GM15510 (cell line): ENCODE data around the gene ARF1.

Source experiments
- POLR2A ChIP-seq: IDR thresholded peaks from 3 replicates; pipeline ENCODE4 v1.6.1; 2011; ENCODE audit warnings: borderline replicate concordance; ENCODE audit not compliant: insufficient read length; ENCODE audit errors: extremely low read depth

ARF1 gene

GRCh38 chr1:228136901-228137300 is 54.4 kb downstream of the ARF1 start:
- no peak for TF ChIP-seq POLR2A

- TF ChIP-seq POLR2A = no peak
These were observed 57.0 kb downstream of the ARF1 start for GRCh38 chr1:228139406-228139930.

GRCh38 chr1:228139931-228140723 is 57.6 kb downstream of the ARF1 start, which contains the start of gene GUK1:
Gene GUK1 (plus strand): TSS chr1:228140279. CDS start chr1:228140303, 24 bp downstream.
- TF ChIP-seq POLR2A = peak; percentile 96

GRCh38 chr1:228140724-228141225 is 58.3 kb downstream of the ARF1 start:
- no peak for TF ChIP-seq POLR2A

GRCh38 chr1:228141226-228142044 is 58.9 kb downstream of the ARF1 start:
- no peak for TF ChIP-seq POLR2A

GRCh38 chr1:228142155-228142691 is 59.7 kb downstream of the ARF1 start:
- no peak for TF ChIP-seq POLR2A

- no peak for TF ChIP-seq POLR2A
These were observed 60.2 kb downstream of the ARF1 start for GRCh38 chr1:228142701-228143136.

GRCh38 chr1:228143480-228144192 is 61.1 kb downstream of the ARF1 start:
- no peak for TF ChIP-seq POLR2A

- no peak for TF ChIP-seq POLR2A
These were observed 61.9 kb downstream of the ARF1 start for GRCh38 chr1:228144193-228144992.

GRCh38 chr1:228144993-228145343 is 62.5 kb downstream of the ARF1 start:
- no peak for TF ChIP-seq POLR2A

- TF ChIP-seq POLR2A = no peak
These were observed 63.2 kb downstream of the ARF1 start for GRCh38 chr1:228145463-228146416.

GRCh38 chr1:228146417-228147150 is 64.1 kb downstream of the ARF1 start:
- TF ChIP-seq POLR2A = no peak
